ENCODE data around the gene SNX30.
"Not testable (repeated sequence)": the region's sequence is repeated elsewhere in the genome, so short reads cannot be mapped to it uniquely, and the experiment has no call there.

Gene SNX30, protein sequence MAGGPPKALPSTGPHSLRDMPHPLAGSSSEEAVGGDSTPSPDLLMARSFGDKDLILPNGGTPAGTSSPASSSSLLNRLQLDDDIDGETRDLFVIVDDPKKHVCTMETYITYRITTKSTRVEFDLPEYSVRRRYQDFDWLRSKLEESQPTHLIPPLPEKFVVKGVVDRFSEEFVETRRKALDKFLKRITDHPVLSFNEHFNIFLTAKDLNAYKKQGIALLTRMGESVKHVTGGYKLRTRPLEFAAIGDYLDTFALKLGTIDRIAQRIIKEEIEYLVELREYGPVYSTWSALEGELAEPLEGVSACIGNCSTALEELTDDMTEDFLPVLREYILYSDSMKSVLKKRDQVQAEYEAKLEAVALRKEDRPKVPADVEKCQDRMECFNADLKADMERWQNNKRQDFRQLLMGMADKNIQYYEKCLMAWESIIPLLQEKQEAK

GRCh38 chr9:112750016-112750763 is at the start of gene SNX30:
Gene SNX30, plus strand, starts transcription at chr9:112750760. Its CDS starts 242 bp downstream, at chr9:112751002.
- peak; percentile 68 for DNase-seq

DNA sequence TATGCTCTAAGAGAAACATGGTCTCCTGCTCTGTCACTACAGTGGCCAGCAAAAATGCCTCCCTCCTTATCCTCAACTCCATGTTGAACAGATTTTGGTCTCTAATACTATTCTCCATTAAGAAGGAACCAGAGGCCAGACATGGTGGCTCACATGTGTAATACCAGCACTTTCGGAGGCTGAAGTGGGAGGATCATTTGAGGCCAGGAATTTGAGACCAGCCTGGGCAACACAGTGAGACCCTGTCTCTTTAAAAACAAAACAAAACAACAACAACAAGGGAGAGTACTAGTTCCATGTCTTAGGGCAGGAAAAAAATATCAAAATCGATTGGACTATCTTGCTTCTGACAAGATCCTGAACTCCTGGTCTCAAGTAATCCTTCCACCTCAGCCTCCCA is 47.3 kb upstream of the SNX30 start:
- DNase-seq: no peak

DNA sequence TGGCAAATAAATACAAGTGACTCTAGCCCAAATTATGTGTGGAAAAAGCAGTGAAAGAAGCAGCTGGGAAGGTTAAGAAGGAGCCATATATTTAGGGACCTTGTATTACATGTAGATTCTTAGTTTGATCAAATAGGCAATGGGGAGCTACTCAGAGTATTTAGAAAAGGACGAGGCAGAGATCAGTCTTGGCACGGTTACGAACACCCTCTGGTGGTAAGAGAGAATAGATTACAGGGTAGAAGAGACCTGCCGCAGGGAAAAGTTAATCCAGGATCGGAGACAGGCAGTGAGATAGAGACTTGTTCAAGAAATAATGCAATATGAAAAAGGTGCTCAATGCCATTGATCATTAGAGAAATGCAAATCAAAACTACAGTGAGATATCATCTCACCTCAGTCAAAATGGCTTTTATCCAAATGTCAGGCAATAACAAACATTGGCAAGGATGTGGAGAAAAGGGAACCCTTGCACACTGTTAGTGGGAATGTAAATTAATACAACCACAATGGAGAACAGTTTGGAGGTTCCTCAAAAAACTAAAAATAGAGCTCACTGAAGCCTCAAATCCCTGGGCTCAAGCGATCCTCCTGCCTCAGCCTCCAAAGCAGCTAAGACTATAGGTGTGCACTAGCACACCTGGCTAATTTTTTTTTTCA is 44.7 kb upstream of the SNX30 start:
- DNase-seq: no peak

GRCh38 chr9:112711050-112711689 is 39.4 kb upstream of the SNX30 start:
- DNase-seq: no peak

GRCh38 chr9:112712678-112713077 is 37.9 kb upstream of the SNX30 start:
- DNase-seq: no peak

DNA sequence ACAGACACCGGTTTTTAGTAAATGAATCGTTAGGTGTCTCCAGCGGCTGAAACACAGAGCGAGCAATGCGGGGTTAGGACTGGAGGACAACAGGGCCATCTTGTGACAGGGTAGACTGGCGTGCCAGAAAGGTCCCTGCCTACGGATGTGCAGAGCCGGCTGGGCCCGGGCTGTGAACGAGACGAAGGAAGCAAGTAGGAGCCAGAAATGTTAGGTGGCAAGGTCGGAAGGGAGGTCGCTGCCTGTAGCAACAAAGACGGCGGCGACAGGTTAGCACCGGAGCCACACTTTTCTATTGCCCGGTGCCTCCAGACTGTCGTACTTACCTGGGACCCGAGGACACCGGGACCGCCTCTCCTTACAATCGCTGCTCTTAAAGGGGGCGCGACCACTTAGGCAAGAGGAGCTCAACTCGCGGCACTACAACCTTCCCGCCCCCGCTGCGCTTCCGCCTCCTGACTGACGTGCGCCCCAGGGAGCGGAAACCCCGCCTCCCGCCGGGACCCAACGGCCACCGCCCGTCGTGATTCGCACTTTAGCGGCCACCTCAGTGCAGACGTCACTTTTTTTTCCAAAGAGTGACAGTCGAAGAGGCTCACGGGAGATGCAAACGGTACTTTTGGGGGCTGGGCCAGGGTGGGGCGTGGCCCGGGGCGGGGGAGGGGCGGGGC is 32.8 kb upstream of the SNX30 start, which contains the start of gene INIP:
INIP (minus strand) TSS at position 457 of the 671 bp plus-strand sequence. CDS start 1,632 bp downstream, outside the sequence.
- peak; percentile 97 for DNase-seq

GRCh38 chr9:112719241-112719691 is 31.3 kb upstream of the SNX30 start:
- no peak for DNase-seq

DNA sequence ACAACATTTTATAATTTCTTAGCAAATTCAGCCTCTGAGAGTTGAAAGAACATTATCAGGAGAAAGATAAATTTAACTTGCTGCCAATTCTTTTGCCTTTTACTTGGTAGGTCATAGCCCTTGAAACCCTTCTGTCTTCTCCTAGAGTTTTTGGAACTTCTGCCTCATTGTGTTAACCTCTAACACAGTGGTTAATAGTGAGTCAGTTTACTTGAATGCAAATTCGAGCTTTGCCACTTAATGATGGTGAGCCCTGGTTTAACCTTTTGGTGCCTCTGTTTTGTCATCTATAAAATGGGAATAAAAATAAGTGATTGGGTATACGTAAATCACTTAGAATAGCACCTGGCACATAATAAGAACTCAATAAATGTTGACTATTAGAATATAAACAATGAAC is 30.9 kb upstream of the SNX30 start:
- no peak for DNase-seq

GRCh38 chr9:112720113-112720780 is 30.3 kb upstream of the SNX30 start:
- DNase-seq: no peak

DNA sequence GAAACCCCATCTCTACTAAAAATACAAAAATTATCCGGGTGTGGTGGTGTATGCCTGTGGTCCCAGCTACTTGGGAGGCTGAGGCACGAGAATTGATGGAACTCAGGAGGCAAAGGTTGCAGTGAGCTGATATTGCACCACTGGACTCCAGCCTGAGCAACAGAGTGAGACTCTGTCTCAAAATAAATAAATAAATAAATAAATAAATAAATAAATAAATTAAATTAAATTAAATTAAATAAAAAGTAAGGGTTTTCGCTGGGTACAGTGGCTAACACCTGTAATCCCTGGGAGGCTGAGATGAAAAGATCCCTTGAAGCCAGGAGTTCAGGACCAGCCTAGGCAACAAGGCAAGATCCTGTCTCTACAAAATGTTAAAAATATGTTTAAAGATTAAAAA is 27.8 kb upstream of the SNX30 start:
- DNase-seq: not testable (repeated sequence)

GRCh38 chr9:112725961-112726360 is 24.6 kb upstream of the SNX30 start:
- no peak for DNase-seq

DNA sequence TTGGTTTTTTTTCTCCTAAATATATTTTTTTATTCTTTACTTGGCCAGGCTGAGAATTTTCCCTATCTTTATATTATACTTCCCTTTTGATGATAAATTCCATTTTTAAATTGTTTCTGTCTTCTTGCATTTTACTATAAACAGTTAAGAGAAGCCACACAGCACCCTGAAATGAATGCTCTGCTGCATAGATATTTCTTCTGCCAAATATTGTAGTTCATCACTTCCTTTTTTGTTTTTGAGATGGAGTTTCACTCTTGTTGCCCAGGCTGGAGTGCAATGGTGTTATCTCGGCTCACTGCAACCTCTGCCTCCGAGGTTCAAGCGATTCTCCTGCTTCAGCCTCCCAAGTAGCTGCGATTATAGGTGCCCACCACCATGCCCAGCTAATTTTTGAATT is 24.1 kb upstream of the SNX30 start:
- no peak for DNase-seq

GRCh38 chr9:112728401-112728800 is 22.2 kb upstream of the SNX30 start:
- no peak for DNase-seq

- DNase-seq: no peak
Observed at GRCh38 chr9:112731971-112732370, 18.6 kb upstream of the SNX30 start.

GRCh38 chr9:112734892-112735291 is 15.7 kb upstream of the SNX30 start:
- no peak for DNase-seq

DNA sequence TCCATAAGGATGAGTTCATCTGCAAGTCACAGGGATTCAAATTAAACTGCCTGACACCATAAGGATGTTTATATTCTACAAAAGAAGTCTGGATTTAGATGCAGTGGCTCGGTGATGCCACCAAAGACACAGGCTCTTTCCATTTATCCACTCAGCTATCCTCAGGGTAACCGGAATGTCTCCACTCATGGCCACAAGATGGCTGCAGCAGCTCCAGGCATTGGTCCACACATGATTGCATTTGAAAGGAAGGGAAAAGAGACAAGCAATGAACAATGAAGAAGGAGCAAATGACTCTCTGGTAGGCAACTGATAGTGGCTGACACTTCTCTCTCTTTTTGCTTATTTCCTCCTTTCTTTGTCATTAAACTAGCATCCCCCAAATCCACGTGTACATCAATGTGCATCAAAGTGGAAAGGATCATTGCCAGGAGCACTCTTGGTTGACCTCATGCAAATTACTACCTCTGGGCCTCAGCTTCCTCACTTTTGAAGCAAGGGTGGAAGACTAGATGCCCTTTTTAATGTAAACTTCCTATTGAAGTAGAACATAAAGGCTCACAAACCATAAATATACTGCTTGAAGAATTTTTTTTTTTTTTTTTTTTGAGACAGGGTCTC is 7.2 kb upstream of the SNX30 start:
- DNase-seq: no peak

DNA sequence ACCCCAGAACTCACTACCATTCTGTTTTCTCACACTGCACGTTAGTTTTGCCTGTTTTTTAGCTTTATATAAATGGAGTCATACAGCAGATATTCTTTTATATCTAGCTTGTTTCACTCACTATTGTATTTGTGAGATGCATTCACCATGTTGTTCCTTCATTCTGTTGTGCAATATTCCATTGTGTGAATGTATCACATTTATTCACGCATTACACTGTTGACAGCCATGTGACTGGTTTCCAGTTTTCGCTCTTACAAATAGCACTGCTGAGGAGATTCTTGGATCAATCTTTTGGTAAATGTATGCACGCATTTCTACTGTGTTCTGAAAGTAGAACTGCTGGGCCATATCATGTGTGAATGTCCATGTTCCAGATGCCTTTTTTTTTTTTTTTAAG is 6.4 kb upstream of the SNX30 start:
- DNase-seq: no peak

DNA sequence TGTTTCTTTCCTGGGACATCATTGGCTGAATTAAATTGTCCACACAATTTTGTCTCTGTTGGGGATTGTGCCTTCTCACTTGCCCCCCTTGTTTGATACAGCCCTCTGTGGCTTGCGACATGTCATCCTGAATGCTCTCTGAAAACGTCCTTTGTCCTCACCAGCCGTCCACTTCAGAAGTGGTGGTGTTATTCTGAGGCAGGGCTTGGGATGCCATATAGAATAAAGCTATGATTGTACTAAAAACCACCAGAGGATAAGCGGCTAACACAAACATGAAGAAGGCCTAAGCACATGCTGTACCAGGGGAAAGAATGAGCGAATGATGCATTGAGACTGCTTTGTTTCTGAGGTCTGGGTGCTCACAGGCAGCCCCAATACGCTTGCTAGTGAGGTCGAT is 3.5 kb upstream of the SNX30 start:
- no peak for DNase-seq

DNA sequence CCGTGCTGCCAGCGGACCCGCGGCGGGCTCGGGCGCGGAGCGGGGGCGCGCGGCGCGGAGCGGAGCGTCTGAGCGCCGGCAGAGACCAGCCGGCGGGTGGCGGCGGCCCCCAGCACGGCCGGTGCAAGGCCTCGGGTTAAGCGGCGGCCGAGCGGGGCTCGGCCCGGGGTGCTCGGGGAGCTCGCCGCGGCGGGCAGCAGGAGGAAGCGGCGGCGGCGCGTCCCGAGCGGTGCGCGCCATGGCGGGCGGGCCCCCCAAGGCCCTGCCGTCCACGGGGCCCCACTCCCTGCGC is 150 bp downstream of the SNX30 start:
- no peak for DNase-seq

- peak; percentile 59 for DNase-seq
Observed at GRCh38 chr9:112751056-112751795, 666 bp downstream of the SNX30 start.
